NCI-H2196 treated with DMSO at 0.1 percent for 48 hours (cell line): ENCODE measurements around the gene IKZF1.

Source experiments
- DNase-seq: peaks from one replicate; lab custom pipeline; 2025; ENCODE audit not compliant: unreplicated experiment; lab: John Stamatoyannopoulos, UW

IKZF1 gene

GRCh38 chr7:50352751-50353150, 48.2 kb downstream of the IKZF1 start:
- DNase-seq: no peak

GRCh38 chr7:50353201-50353600, 48.7 kb downstream of the IKZF1 start:
- no peak for DNase-seq

- DNase-seq: no peak
Measured at GRCh38 chr7:50353894-50354595, 49.5 kb downstream of the IKZF1 start.

GRCh38 chr7:50355817-50356178, 51.3 kb downstream of the IKZF1 start:
- DNase-seq: no peak

- DNase-seq: no peak
Measured at GRCh38 chr7:50356212-50356944, 51.9 kb downstream of the IKZF1 start.

- no peak for DNase-seq
Measured at GRCh38 chr7:50356945-50357268, 52.4 kb downstream of the IKZF1 start.

- DNase-seq: no peak
Measured at GRCh38 chr7:50357426-50357825, 52.9 kb downstream of the IKZF1 start.

GRCh38 chr7:50358041-50358705, 53.7 kb downstream of the IKZF1 start:
- DNase-seq: no peak

GRCh38 chr7:50358779-50359178, 54.3 kb downstream of the IKZF1 start:
- DNase-seq: no peak

- no peak for DNase-seq
Measured at GRCh38 chr7:50359258-50359994, 54.9 kb downstream of the IKZF1 start.

GRCh38 chr7:50359995-50360925, 55.7 kb downstream of the IKZF1 start:
- DNase-seq: no peak

- no peak for DNase-seq
Measured at GRCh38 chr7:50362142-50362541, 57.6 kb downstream of the IKZF1 start.

- DNase-seq: no peak
Measured at GRCh38 chr7:50362712-50363282, 58.3 kb downstream of the IKZF1 start.

GRCh38 chr7:50363327-50364060, 59.0 kb downstream of the IKZF1 start:
- DNase-seq: no peak

- DNase-seq: no peak
Measured at GRCh38 chr7:50364645-50365044, 60.1 kb downstream of the IKZF1 start.

GRCh38 chr7:50366311-50366710, 61.8 kb downstream of the IKZF1 start:
- DNase-seq: no peak

- no peak for DNase-seq
Measured at GRCh38 chr7:50367100-50367499, 62.6 kb downstream of the IKZF1 start.

GRCh38 chr7:50367570-50367969, 63.1 kb downstream of the IKZF1 start:
- no peak for DNase-seq

- DNase-seq: no peak
Measured at GRCh38 chr7:50368366-50368765, 63.9 kb downstream of the IKZF1 start.
